8988T (cell line): ENCODE results near the gene ZIC2.
A peak's percentile ranks its signal among the peaks of the same experiment; 100 is the strongest.

ENCODE experiments used
- DNase-seq: peaks from one replicate; pipeline ENCODE4 v3.0.0; 2011

ZIC2 gene

GRCh38 chr13:99974939-99975561, 6.5 kb upstream of the ZIC2 start:
- no peak for DNase-seq

- no peak for DNase-seq
Measured at GRCh38 chr13:99975626-99976025, 6.0 kb upstream of the ZIC2 start.

GRCh38 chr13:99976575-99976974, 5.0 kb upstream of the ZIC2 start:
- DNase-seq: no peak

GRCh38 chr13:99977334-99977911, 4.2 kb upstream of the ZIC2 start:
- no peak for DNase-seq

GRCh38 chr13:99977912-99978798, 3.4 kb upstream of the ZIC2 start:
- DNase-seq: no peak

GRCh38 chr13:99978799-99979452, 2.7 kb upstream of the ZIC2 start:
- DNase-seq: no peak

GRCh38 chr13:99979453-99980200, 2.0 kb upstream of the ZIC2 start:
- no peak for DNase-seq

- peak; percentile 84 for DNase-seq
Measured at GRCh38 chr13:99980201-99980823, 1.3 kb upstream of the ZIC2 start.

- no peak for DNase-seq
Measured at GRCh38 chr13:99980824-99981734, 505 bp upstream of the ZIC2 start.

- DNase-seq: no peak
Measured at GRCh38 chr13:99982036-99982730, 599 bp downstream of the ZIC2 start.

GRCh38 chr13:99982731-99983498, 1.3 kb downstream of the ZIC2 start:
- no peak for DNase-seq

GRCh38 chr13:99983499-99984401, 2.2 kb downstream of the ZIC2 start:
- no peak for DNase-seq

GRCh38 chr13:99984461-99985240, 3.1 kb downstream of the ZIC2 start:
- DNase-seq: no peak

- no peak for DNase-seq
Measured at GRCh38 chr13:99985241-99985874, 3.8 kb downstream of the ZIC2 start.

GRCh38 chr13:99985886-99986527, 4.4 kb downstream of the ZIC2 start:
- no peak for DNase-seq

- DNase-seq: no peak
Measured at GRCh38 chr13:99986741-99987140, 5.2 kb downstream of the ZIC2 start.
